ENCODE measurements around the gene SLC29A1.

- no peak for TF ChIP-seq CTCF (IDR thresholded peaks at IDR 0.05)
- TF ChIP-seq POLR2A (IDR thresholded peaks at IDR 0.05) = no peak
- TF ChIP-seq EP300 (IDR thresholded peaks at IDR 0.05) = no peak
- TF ChIP-seq POLR2AphosphoS5 (IDR thresholded peaks at IDR 0.05) = no peak
These were observed 11.9 kb downstream of the SLC29A1 start for GRCh38 chr6:44235269-44235668.
